Femur (tissue), 1 donor: ENCODE results near the gene NLGN1.

Experiments
- DNase-seq: peaks from one replicate; pipeline ENCODE4 v3.0.0-alpha.2; 2017

Gene NLGN1

GRCh38 chr3:173734473-173734872 lies 336.9 kb downstream of the NLGN1 start:
- no peak for DNase-seq

GRCh38 chr3:173734895-173735294 lies 337.4 kb downstream of the NLGN1 start:
- DNase-seq, result no peak

GRCh38 chr3:173735841-173736240 lies 338.3 kb downstream of the NLGN1 start:
- DNase-seq, result no peak

- no peak for DNase-seq
Observed at GRCh38 chr3:173737167-173737808, 339.7 kb downstream of the NLGN1 start.

GRCh38 chr3:173739726-173740125 lies 342.2 kb downstream of the NLGN1 start:
- DNase-seq, result no peak

GRCh38 chr3:173742491-173742890 lies 344.9 kb downstream of the NLGN1 start:
- DNase-seq, result no peak

GRCh38 chr3:173743111-173743510 lies 345.6 kb downstream of the NLGN1 start:
- DNase-seq, result no peak

- no peak for DNase-seq
Observed at GRCh38 chr3:173743516-173743915, 346.0 kb downstream of the NLGN1 start.

GRCh38 chr3:173744479-173744878 lies 346.9 kb downstream of the NLGN1 start:
- no peak for DNase-seq

GRCh38 chr3:173744895-173745294 lies 347.4 kb downstream of the NLGN1 start:
- no peak for DNase-seq

- no peak for DNase-seq
Observed at GRCh38 chr3:173745952-173746682, 348.6 kb downstream of the NLGN1 start.

- no peak for DNase-seq
Observed at GRCh38 chr3:173747427-173747826, 349.9 kb downstream of the NLGN1 start.

- DNase-seq, result no peak
Observed at GRCh38 chr3:173748105-173748504, 350.6 kb downstream of the NLGN1 start.

- DNase-seq, result no peak
Observed at GRCh38 chr3:173750095-173750494, 352.6 kb downstream of the NLGN1 start.

GRCh38 chr3:173750591-173750990 lies 353.0 kb downstream of the NLGN1 start:
- DNase-seq, result no peak

GRCh38 chr3:173753593-173753992 lies 356.0 kb downstream of the NLGN1 start:
- no peak for DNase-seq

- no peak for DNase-seq
Observed at GRCh38 chr3:173755161-173755560, 357.6 kb downstream of the NLGN1 start.

GRCh38 chr3:173761161-173761560 lies 363.6 kb downstream of the NLGN1 start:
- no peak for DNase-seq

- DNase-seq, result no peak
Observed at GRCh38 chr3:173762501-173762900, 365.0 kb downstream of the NLGN1 start.

GRCh38 chr3:173770011-173770410 lies 372.5 kb downstream of the NLGN1 start:
- DNase-seq, result no peak

GRCh38 chr3:173770796-173771573 lies 373.4 kb downstream of the NLGN1 start:
- no peak for DNase-seq

GRCh38 chr3:173773800-173774199 lies 376.3 kb downstream of the NLGN1 start:
- no peak for DNase-seq

- DNase-seq, result no peak
Observed at GRCh38 chr3:173774294-173774693, 376.8 kb downstream of the NLGN1 start.

GRCh38 chr3:173778251-173778650 lies 380.7 kb downstream of the NLGN1 start:
- DNase-seq, result no peak
